ENCODE measurements around the gene CDH5. TPM values are rescaled to one million over a fixed set of nuclear protein-coding genes. Genes with fewer than 3 reads are reported as not detected.

CDH5 gene
- polyA plus RNA-seq, 1 donor (not counting 4 experiments of a cell fraction or from before 2014, with no cell fraction given) = 0.05 TPM

DNA sequence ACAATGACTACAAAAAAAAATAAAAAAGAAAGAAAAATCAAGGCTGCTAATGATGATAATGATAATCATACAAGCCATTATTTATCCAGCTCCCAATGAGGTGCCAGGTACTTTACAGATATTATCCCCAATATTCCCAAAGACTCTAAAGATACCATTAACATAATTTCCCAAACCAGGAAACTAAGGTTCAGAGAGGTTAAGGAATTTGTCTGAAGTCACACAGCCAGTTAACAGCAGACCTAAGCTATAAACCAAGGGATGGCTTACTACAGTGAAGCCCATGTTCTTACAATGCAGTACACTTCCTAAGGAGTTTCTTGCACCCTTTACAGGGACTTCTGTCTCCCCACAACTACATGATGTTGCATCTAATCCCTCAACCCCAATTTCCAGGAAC is 45.7 kb upstream of the CDH5 start:
- Histone ChIP-seq H3K27me3 (ENCODE audit: control insufficient read depth, extremely low read depth, insufficient read depth, low read length) (peaks cover 11% of the 10 kb centered on the region), H3K9ac (ENCODE audit: control insufficient read depth, extremely low read depth, insufficient read depth, low read length) (no peak overlapping the region), H3K4me2 (ENCODE audit: control insufficient read depth, extremely low read depth, insufficient read depth, low read depth, low read length) (no peak overlapping the region), H3K79me2 (ENCODE audit: control insufficient read depth, insufficient read depth, low read length) (no peaks in the 10 kb centered on the region), H3K4me3 (ENCODE audit: control insufficient read depth in 2 of 3, extremely low read depth in 1 of 3, insufficient read depth in 2 of 3, low read depth in 1 of 3, low read length in 3 of 3) (no peak overlapping the region), H2AFZ (ENCODE audit: control insufficient read depth, low read length) (no peak overlapping the region), H3K36me3 (ENCODE audit: control insufficient read depth in 2 of 2, extremely low read depth in 1 of 2, insufficient read depth in 2 of 2, low read length in 2 of 2) (no peaks in the 10 kb centered on the region), H4K20me1 (ENCODE audit: control insufficient read depth, extremely low read depth, insufficient read depth, low read length) (no peaks in the 10 kb centered on the region), H3K4me1 (ENCODE audit: control insufficient read depth, extremely low read depth, insufficient read depth, low read length) (no peaks in the 10 kb centered on the region), H3K9me1 (ENCODE audit: control insufficient read depth, extremely low read depth, insufficient read depth, low read length) (no peaks in the 10 kb centered on the region), H3K27ac (ENCODE audit: control insufficient read depth, insufficient read depth, low read length) (no peak overlapping the region), H3K9me3 (ENCODE audit: control insufficient read depth, low read depth, low read length) (no peaks in the 10 kb centered on the region)
- DNase-seq (ENCODE audit: low read depth, low spot score) (no peak), FAIRE-seq (no peak)
- dilution Hi-C loops (cut with MboI; ENCODE audit: extremely low pct_ligation_motif_present, low sequenced_read_pairs) = no loop called here
- TF ChIP-seq, protein P1, sequence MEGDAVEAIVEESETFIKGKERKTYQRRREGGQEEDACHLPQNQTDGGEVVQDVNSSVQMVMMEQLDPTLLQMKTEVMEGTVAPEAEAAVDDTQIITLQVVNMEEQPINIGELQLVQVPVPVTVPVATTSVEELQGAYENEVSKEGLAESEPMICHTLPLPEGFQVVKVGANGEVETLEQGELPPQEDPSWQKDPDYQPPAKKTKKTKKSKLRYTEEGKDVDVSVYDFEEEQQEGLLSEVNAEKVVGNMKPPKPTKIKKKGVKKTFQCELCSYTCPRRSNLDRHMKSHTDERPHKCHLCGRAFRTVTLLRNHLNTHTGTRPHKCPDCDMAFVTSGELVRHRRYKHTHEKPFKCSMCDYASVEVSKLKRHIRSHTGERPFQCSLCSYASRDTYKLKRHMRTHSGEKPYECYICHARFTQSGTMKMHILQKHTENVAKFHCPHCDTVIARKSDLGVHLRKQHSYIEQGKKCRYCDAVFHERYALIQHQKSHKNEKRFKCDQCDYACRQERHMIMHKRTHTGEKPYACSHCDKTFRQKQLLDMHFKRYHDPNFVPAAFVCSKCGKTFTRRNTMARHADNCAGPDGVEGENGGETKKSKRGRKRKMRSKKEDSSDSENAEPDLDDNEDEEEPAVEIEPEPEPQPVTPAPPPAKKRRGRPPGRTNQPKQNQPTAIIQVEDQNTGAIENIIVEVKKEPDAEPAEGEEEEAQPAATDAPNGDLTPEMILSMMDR (optimal IDR thresholded peaks at IDR 0.05 in 1 of 3, IDR thresholded peaks at IDR 0.05 in 1 of 3, conservative IDR thresholded peaks at IDR 0.05 in 1 of 3; ENCODE audit: extremely low read depth in 1 of 3, insufficient read depth in 2 of 3, low read length in 3 of 3) = no peak
- no peak for TF ChIP-seq EZH2 (IDR thresholded peaks at IDR 0.05; ENCODE audit: low read length)

DNA sequence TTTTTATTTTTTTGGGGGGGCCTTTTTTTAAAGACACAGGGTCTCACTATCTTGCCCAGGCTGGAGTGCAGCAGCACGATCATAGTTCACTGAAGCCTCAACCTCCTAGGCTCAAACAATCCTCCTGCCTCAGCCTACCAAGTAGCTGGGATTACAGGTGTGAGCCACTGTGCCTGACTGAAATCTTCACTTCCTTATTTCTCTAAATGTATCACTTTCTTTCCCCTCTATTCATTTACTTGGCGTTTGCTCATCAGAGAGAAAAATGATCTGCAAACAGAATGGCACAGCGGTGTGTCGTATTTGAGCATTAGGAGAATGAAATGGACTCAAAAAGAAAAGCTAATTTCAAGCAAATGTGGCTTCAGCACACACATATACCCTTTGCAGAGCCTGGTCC is 44.3 kb upstream of the CDH5 start:
- Histone ChIP-seq H3K4me2 (ENCODE audit: control insufficient read depth, extremely low read depth, insufficient read depth, low read depth, low read length) (no peak overlapping the region), H4K20me1 (ENCODE audit: control insufficient read depth, extremely low read depth, insufficient read depth, low read length) (no peaks in the 10 kb centered on the region), H3K9me3 (ENCODE audit: control insufficient read depth, low read depth, low read length) (no peaks in the 10 kb centered on the region), H3K27ac (ENCODE audit: control insufficient read depth, insufficient read depth, low read length) (no peak overlapping the region), H2AFZ (ENCODE audit: control insufficient read depth, low read length) (no peak overlapping the region), H3K36me3 (ENCODE audit: control insufficient read depth in 2 of 2, extremely low read depth in 1 of 2, insufficient read depth in 2 of 2, low read length in 2 of 2) (no peaks in the 10 kb centered on the region), H3K9me1 (ENCODE audit: control insufficient read depth, extremely low read depth, insufficient read depth, low read length) (no peaks in the 10 kb centered on the region), H3K79me2 (ENCODE audit: control insufficient read depth, insufficient read depth, low read length) (no peaks in the 10 kb centered on the region), H3K9ac (ENCODE audit: control insufficient read depth, extremely low read depth, insufficient read depth, low read length) (no peak overlapping the region), H3K4me1 (ENCODE audit: control insufficient read depth, extremely low read depth, insufficient read depth, low read length) (no peaks in the 10 kb centered on the region), H3K27me3 (ENCODE audit: control insufficient read depth, extremely low read depth, insufficient read depth, low read length) (peaks cover 11% of the 10 kb centered on the region), H3K4me3 (ENCODE audit: control insufficient read depth in 2 of 3, extremely low read depth in 1 of 3, insufficient read depth in 2 of 3, low read depth in 1 of 3, low read length in 3 of 3) (no peak overlapping the region)
- FAIRE-seq (no peak), DNase-seq (ENCODE audit: low read depth, low spot score) (no peak)
- dilution Hi-C loops (cut with MboI; ENCODE audit: extremely low pct_ligation_motif_present, low sequenced_read_pairs) = no loop called here
- TF ChIP-seq, protein P1 (optimal IDR thresholded peaks at IDR 0.05 in 1 of 3, IDR thresholded peaks at IDR 0.05 in 1 of 3, conservative IDR thresholded peaks at IDR 0.05 in 1 of 3; ENCODE audit: extremely low read depth in 1 of 3, insufficient read depth in 2 of 3, low read length in 3 of 3) = no peak
- TF ChIP-seq EZH2 (IDR thresholded peaks at IDR 0.05; ENCODE audit: low read length) = no peak

All from keratinocyte (primary cell).